ENCODE data around the gene BDH1. TPM values are rescaled to one million over a fixed set of nuclear protein-coding genes. Genes with fewer than 3 reads are reported as not detected.

The BDH1 gene
- total RNA-seq, 1 experiment from 2014 or later: 80.5 TPM

DNA sequence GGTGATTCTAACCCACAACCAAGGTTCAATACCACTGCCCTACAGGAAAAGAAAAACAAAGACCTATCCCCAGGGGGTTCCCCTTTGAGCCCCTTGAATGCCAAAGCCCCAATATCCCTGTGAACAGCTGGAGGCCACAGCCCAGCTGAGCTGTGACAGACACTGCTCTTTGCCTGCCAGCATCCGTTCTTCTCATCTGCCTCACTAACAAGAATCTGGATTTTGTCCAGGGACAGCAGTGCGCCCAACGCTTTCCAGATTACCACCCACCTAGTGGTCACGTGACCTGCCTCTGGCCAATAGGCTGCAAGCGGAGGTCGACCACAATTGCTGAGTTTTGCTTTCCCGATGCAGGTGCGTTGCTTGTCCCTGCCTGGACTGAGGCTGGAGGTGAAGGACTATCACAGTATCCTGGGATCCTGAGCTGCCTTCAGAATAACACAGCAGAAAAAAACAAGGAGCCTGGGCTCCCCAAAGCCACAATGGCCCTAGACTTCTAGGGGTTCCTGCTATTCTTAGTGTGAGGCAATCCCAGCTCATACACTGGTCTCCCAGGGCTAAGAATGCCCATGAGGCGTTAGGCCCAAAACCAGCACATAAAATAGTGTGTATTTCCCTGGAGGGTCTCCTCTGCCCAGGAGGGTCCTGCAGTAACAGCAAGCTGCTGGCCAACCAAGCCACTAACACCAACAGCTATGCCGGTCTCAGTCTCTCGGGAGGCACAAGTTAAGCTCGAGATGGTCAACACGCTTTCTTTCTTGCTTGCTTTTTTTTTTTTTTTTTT, 13.8 kb downstream of the BDH1 start:
- no peak overlapping the region for H2AFZ ChIP-seq (ENCODE audit: low read length)
- no peak overlapping the region for H3K27ac ChIP-seq (ENCODE audit: low read length)
- no peak for DNase-seq
- no peaks in the 10 kb centered on the region for H3K9me3 ChIP-seq (ENCODE audit: low read length)
- H3K79me2 ChIP-seq (ENCODE audit: low read length): peaks cover 76% of the 10 kb centered on the region
- H4K20me1 ChIP-seq (ENCODE audit: insufficient read depth, low read depth, low read length): peaks cover 13% of the 10 kb centered on the region
- no peaks in the 10 kb centered on the region for H3K9me2 ChIP-seq (replicated peaks; ENCODE audit: insufficient read depth, low read length)
- no peaks in the 10 kb centered on the region for H3K27me3 ChIP-seq (ENCODE audit: low read length)
- peaks cover 52% of the 10 kb centered on the region for H3K36me3 ChIP-seq (ENCODE audit: insufficient read depth, low read length)
- no peak overlapping the region for H3K4me3 ChIP-seq (ENCODE audit: low read length)
- no peak overlapping the region for H3K9ac ChIP-seq (ENCODE audit: low read length)
- H3K4me2 ChIP-seq (ENCODE audit: low read depth, low read length, poor library complexity, severe bottlenecking): no peak overlapping the region
- H3K4me1 ChIP-seq (ENCODE audit: low read length): no peaks in the 10 kb centered on the region

DNA sequence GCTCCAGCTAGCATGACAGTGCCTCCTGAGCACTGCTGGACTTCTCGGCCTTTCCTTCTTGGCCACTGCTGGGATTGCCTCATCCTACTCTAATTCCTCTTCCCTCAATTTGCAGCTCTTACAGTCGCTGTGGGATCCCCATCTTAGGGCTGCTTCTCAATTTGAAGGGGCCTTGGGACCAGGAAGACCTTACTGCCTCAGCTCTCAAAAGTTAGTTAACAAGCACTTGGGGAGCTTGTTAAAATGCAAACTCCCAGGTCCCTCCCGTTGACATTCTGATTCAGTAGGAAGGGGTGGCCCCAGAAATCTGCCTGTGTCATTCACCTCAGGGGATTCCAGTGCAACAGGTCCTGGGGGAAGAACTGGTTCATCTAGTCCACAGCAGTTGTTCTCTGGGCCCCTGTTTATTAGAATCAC, 14.8 kb downstream of the BDH1 start:
- Histone ChIP-seq H3K79me2 (ENCODE audit: low read length) (peaks cover 70% of the 10 kb centered on the region), H3K4me2 (ENCODE audit: low read depth, low read length, poor library complexity, severe bottlenecking) (no peak overlapping the region)

DNA sequence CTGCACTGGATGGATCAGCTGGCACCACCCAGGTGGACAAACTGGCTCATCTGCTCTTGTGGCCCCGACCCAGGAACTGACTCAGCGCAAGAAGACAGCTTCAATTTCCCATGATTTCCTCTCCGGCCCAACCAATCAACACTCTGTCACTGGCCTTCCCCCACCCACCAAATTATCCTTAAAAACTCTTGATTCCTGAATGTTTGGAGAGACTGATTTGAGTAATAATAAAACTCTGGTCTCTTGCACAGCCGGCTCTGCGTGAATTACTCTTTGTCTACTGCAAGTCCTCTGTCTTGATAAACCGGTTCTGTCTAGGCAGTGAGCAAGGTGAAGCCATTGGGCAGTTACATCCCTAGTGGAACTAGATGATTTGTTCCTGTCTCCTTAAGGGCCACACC, 16.1 kb downstream of the BDH1 start:
- no peaks in the 10 kb centered on the region for H3K27me3 ChIP-seq (ENCODE audit: low read length)
- H3K36me3 ChIP-seq (ENCODE audit: insufficient read depth, low read length): peaks cover 57% of the 10 kb centered on the region
- H3K79me2 ChIP-seq (ENCODE audit: low read length): peaks cover 59% of the 10 kb centered on the region
- no peak overlapping the region for H3K4me3 ChIP-seq (ENCODE audit: low read length)
- no peak overlapping the region for H2AFZ ChIP-seq (ENCODE audit: low read length)
- no peak overlapping the region for H3K27ac ChIP-seq (ENCODE audit: low read length)
- no peak for DNase-seq
- H4K20me1 ChIP-seq (ENCODE audit: insufficient read depth, low read depth, low read length): peaks cover 8% of the 10 kb centered on the region; the same call in 1 of the 2 replicates
- no peak overlapping the region for H3K4me2 ChIP-seq (ENCODE audit: low read depth, low read length, poor library complexity, severe bottlenecking)
- H3K9me2 ChIP-seq (replicated peaks; ENCODE audit: insufficient read depth, low read length): no peaks in the 10 kb centered on the region
- no peaks in the 10 kb centered on the region for H3K4me1 ChIP-seq (ENCODE audit: low read length)
- H3K9me3 ChIP-seq (ENCODE audit: low read length): no peaks in the 10 kb centered on the region
- no peak overlapping the region for H3K9ac ChIP-seq (ENCODE audit: low read length)

More for the DNA sequence above, 14.8 kb downstream of the BDH1 start:
- Histone ChIP-seq H3K4me1 (ENCODE audit: low read length) (no peaks in the 10 kb centered on the region), H3K9me3 (ENCODE audit: low read length) (no peaks in the 10 kb centered on the region), H4K20me1 (ENCODE audit: insufficient read depth, low read depth, low read length) (peaks cover 13% of the 10 kb centered on the region), H3K27ac (ENCODE audit: low read length) (no peak overlapping the region), H3K9me2 (replicated peaks; ENCODE audit: insufficient read depth, low read length) (no peaks in the 10 kb centered on the region), H3K4me3 (ENCODE audit: low read length) (no peak overlapping the region), H3K9ac (ENCODE audit: low read length) (no peak overlapping the region), H3K36me3 (ENCODE audit: insufficient read depth, low read length) (peaks cover 55% of the 10 kb centered on the region), H3K27me3 (ENCODE audit: low read length) (no peaks in the 10 kb centered on the region), H2AFZ (ENCODE audit: low read length) (no peak overlapping the region)
- DNase-seq: no peak

DNA sequence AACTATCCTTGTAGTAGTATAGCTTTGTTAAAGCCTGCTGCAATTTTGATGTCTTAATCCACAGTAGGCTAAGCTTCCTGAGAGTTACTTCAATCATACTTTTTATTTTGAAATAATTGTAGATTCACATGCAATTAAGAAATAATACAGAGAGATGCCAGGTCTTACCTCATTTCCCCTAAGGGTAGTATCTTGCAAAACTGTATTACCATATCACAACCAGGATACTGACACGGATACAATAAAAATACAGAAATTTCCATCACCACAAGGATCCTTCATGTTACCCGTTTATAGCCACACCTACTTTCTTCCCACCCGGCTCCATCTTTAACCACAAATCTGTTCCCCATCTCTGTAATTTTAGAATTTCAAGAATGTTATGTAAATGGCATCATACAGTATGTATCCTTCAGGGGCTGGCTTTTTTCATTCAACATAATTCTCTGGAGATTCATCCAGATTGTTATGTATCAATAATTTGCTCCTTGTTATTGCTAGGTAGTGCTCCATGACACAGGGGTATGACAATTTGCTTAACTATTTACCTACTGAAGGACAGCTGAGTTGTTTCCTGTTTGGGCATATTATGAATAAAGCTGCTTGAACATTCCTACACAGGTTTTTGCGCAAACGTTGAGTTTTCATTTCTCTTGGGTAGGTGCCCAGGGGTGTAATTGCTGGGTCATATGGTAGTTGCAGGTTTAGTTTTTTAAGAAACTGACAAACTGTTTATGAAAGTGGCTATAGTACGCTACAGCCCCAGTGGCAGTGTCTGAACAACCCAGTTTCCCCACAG, 21.6 kb downstream of the BDH1 start:
- Histone ChIP-seq H4K20me1 (ENCODE audit: insufficient read depth, low read depth, low read length) (no peaks in the 10 kb centered on the region), H3K27ac (ENCODE audit: low read length) (no peak overlapping the region), H3K4me2 (ENCODE audit: low read depth, low read length, poor library complexity, severe bottlenecking) (no peak overlapping the region), H2AFZ (ENCODE audit: low read length) (no peak overlapping the region), H3K4me3 (ENCODE audit: low read length) (no peak overlapping the region), H3K36me3 (ENCODE audit: insufficient read depth, low read length) (peaks cover 61% of the 10 kb centered on the region), H3K9me2 (replicated peaks; ENCODE audit: insufficient read depth, low read length) (no peaks in the 10 kb centered on the region), H3K9me3 (ENCODE audit: low read length) (no peaks in the 10 kb centered on the region), H3K79me2 (ENCODE audit: low read length) (peaks cover 22% of the 10 kb centered on the region), H3K27me3 (ENCODE audit: low read length) (no peaks in the 10 kb centered on the region), H3K9ac (ENCODE audit: low read length) (no peak overlapping the region), H3K4me1 (ENCODE audit: low read length) (no peaks in the 10 kb centered on the region)
- DNase-seq: no peak

DNA sequence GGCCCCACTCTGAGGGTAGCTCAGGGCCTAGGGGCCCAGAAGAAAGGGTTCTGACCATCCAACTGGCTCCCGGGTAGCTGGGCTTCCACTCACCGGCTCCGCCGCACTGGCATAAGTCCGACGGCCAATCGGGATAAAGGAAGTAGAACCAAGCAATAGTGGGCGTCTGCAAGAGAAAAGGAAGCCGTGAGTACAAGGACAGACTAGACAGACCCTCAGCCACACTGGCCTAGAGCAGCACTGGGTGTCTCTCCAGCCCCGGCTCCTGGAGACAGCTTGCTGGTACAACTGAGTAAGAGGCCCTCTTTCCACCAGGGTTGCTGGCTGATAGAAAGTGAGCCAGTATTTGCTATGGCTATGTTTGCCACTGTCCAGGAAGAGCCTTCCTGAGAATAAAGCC, 22.4 kb downstream of the BDH1 start:
- H3K4me3 ChIP-seq (ENCODE audit: low read length): no peak overlapping the region
- no peak for DNase-seq
- H3K27me3 ChIP-seq (ENCODE audit: low read length): no peaks in the 10 kb centered on the region
- H3K4me1 ChIP-seq (ENCODE audit: low read length): no peaks in the 10 kb centered on the region
- H3K79me2 ChIP-seq (ENCODE audit: low read length): peaks cover 19% of the 10 kb centered on the region
- H4K20me1 ChIP-seq (ENCODE audit: insufficient read depth, low read depth, low read length): no peaks in the 10 kb centered on the region
- H2AFZ ChIP-seq (ENCODE audit: low read length): no peak overlapping the region
- H3K9me3 ChIP-seq (ENCODE audit: low read length): no peaks in the 10 kb centered on the region
- H3K27ac ChIP-seq (ENCODE audit: low read length): no peak overlapping the region
- no peak overlapping the region for H3K9ac ChIP-seq (ENCODE audit: low read length)
- H3K36me3 ChIP-seq (ENCODE audit: insufficient read depth, low read length): peaks cover 64% of the 10 kb centered on the region
- H3K9me2 ChIP-seq (replicated peaks; ENCODE audit: insufficient read depth, low read length): no peaks in the 10 kb centered on the region
- H3K4me2 ChIP-seq (ENCODE audit: low read depth, low read length, poor library complexity, severe bottlenecking): no peak overlapping the region

DNA sequence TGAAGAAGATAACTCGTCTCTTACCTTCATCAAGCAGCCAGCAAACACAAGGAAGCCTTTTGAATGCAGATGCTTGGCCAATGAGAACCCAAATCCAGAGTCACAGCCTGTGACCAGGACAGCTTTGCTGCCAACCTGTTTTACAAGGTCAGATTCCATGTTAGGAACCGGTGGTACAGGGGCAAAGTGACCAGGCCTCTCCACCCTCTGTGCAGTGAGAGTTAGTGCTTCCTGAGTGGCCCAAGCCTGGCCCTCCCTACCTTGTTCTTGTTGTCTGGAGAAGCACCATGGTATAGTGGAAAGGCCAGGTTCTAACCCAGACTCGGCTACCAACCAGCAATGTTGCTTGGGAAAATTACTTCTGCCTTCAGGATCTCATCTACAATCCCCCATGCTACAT, 23.4 kb downstream of the BDH1 start:
- H3K4me2 ChIP-seq (ENCODE audit: low read depth, low read length, poor library complexity, severe bottlenecking): no peak overlapping the region
- H3K4me1 ChIP-seq (ENCODE audit: low read length): no peaks in the 10 kb centered on the region
- peaks cover 15% of the 10 kb centered on the region for H3K79me2 ChIP-seq (ENCODE audit: low read length)
- H4K20me1 ChIP-seq (ENCODE audit: insufficient read depth, low read depth, low read length): no peaks in the 10 kb centered on the region
- no peaks in the 10 kb centered on the region for H3K27me3 ChIP-seq (ENCODE audit: low read length)
- no peak overlapping the region for H3K9ac ChIP-seq (ENCODE audit: low read length)
- peaks cover 61% of the 10 kb centered on the region for H3K36me3 ChIP-seq (ENCODE audit: insufficient read depth, low read length)
- H3K27ac ChIP-seq (ENCODE audit: low read length): no peak overlapping the region
- no peak overlapping the region for H2AFZ ChIP-seq (ENCODE audit: low read length)
- H3K4me3 ChIP-seq (ENCODE audit: low read length): no peak overlapping the region
- no peak for DNase-seq
- no peaks in the 10 kb centered on the region for H3K9me2 ChIP-seq (replicated peaks; ENCODE audit: insufficient read depth, low read length)
- H3K9me3 ChIP-seq (ENCODE audit: low read length): no peaks in the 10 kb centered on the region

DNA sequence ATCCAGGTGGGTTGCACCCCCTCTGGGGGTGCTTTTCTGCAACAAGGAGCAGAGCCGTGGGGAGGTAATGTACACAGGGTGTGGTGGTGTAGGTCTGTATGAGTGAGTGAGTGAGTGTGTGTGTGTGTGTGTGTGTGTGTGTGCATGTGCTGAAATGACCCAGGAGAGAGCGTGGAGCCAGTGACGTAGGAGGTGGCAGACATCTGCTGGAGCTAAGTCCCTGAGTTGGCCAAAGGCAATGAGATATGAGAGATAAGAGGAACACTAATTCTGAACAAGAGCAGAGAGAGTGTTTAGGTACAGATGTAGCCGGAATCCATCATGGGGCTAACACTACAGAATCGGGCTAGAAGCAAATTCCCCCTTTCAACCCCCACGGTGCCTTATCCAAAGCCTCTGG, 27.6 kb downstream of the BDH1 start:
- no peak overlapping the region for H3K4me3 ChIP-seq (ENCODE audit: low read length)
- DNase-seq: no peak
- no peak overlapping the region for H3K4me2 ChIP-seq (ENCODE audit: low read depth, low read length, poor library complexity, severe bottlenecking)
- no peak overlapping the region for H2AFZ ChIP-seq (ENCODE audit: low read length)
- H3K9me2 ChIP-seq (replicated peaks; ENCODE audit: insufficient read depth, low read length): no peaks in the 10 kb centered on the region
- H4K20me1 ChIP-seq (ENCODE audit: insufficient read depth, low read depth, low read length): no peaks in the 10 kb centered on the region
- H3K27ac ChIP-seq (ENCODE audit: low read length): no peak overlapping the region
- no peaks in the 10 kb centered on the region for H3K4me1 ChIP-seq (ENCODE audit: low read length)
- H3K9me3 ChIP-seq (ENCODE audit: low read length): no peaks in the 10 kb centered on the region
- peaks cover 33% of the 10 kb centered on the region; the same call in 1 of the 2 replicates for H3K36me3 ChIP-seq (ENCODE audit: insufficient read depth, low read length)
- H3K27me3 ChIP-seq (ENCODE audit: low read length): no peaks in the 10 kb centered on the region
- H3K9ac ChIP-seq (ENCODE audit: low read length): no peak overlapping the region
- 0 out of 2 replicates have a peak, but pooled peaks cover 6% of the 10 kb centered on the region for H3K79me2 ChIP-seq (ENCODE audit: low read length)

DNA sequence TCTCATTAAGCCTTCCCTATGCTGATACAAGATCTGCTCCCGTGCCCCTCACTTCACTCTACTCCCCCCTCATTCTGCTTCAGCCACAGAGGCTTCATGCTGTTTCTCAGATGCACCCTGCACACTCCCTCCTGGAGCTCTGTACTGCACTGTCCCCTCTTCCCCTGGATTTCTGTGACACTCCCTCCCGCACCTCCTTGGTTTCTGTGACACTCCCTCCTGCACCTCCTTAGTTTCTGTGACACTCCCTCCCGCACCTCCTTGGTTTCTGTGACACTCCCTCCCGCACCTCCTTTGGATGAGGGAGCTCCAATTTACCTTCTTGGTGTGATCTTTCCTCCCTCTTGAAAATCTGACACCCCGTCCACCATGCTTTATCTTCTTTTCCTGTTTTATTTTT, 28.2 kb downstream of the BDH1 start:
- Histone ChIP-seq H3K36me3 (ENCODE audit: insufficient read depth, low read length) (peaks cover 37% of the 10 kb centered on the region; the same call in 1 of the 2 replicates), H3K79me2 (ENCODE audit: low read length) (0 out of 2 replicates have a peak, but pooled peaks cover 6% of the 10 kb centered on the region), H3K27me3 (ENCODE audit: low read length) (no peaks in the 10 kb centered on the region), H3K4me3 (ENCODE audit: low read length) (no peak overlapping the region), H3K9ac (ENCODE audit: low read length) (no peak overlapping the region), H3K9me3 (ENCODE audit: low read length) (no peaks in the 10 kb centered on the region), H2AFZ (ENCODE audit: low read length) (no peak overlapping the region), H3K4me1 (ENCODE audit: low read length) (no peaks in the 10 kb centered on the region), H3K9me2 (replicated peaks; ENCODE audit: insufficient read depth, low read length) (no peaks in the 10 kb centered on the region), H3K27ac (ENCODE audit: low read length) (no peak overlapping the region), H4K20me1 (ENCODE audit: insufficient read depth, low read depth, low read length) (no peaks in the 10 kb centered on the region), H3K4me2 (ENCODE audit: low read depth, low read length, poor library complexity, severe bottlenecking) (no peak overlapping the region)
- DNase-seq: no peak
